Activated CD4-positive, alpha-beta T cell treated with anti-CD3 and anti-CD28 coated beads for 36 hours (primary cell): ENCODE measurements around the gene CHPF2. TPM values are rescaled to one million over a fixed set of nuclear protein-coding genes. Genes with fewer than 3 reads are reported as not detected.

ENCODE experiments used
- ATAC-seq: fragments of 200-7000 bp; cut with Tn5 transposase; one replicate; pipeline ENCODE4 v1.10.0; 2021; ENCODE audit warnings: mild to moderate bottlenecking, moderate library complexity
- CTCF ChIA-PET: fragments of 350-600 bp; sonication (Branson Sonifier 250); formaldehyde crosslinking; loops from one replicate; lab custom pipeline; 2021; ENCODE audit warnings: antibody characterized with exemption; lab: Charles Lee
- POLR2A ChIA-PET: fragments of 350-600 bp; sonication (Branson Sonifier 250); formaldehyde crosslinking; loops from one replicate; lab custom pipeline; 2021; ENCODE audit warnings: antibody characterized with exemption, inconsistent platforms; lab: Charles Lee
- DNase-seq: peaks from one replicate; pipeline ENCODE4 v3.0.0-alpha.2; 2020
- H3K27ac Mint-ChIP-seq: one replicate; pipeline ENCODE4 v1.8.0; 2021; ENCODE audit warnings: mixed read lengths
- H3K27me3 Mint-ChIP-seq: one replicate; pipeline ENCODE4 v1.8.0; 2021; ENCODE audit warnings: mixed read lengths
- H3K36me3 Mint-ChIP-seq: one replicate; pipeline ENCODE4 v1.8.0; 2021; ENCODE audit warnings: low read depth, mixed read lengths
- H3K4me1 Mint-ChIP-seq: one replicate; pipeline ENCODE4 v1.8.0; 2021; ENCODE audit warnings: mixed read lengths
- H3K4me3 Mint-ChIP-seq: one replicate; pipeline ENCODE4 v1.8.0; 2021; ENCODE audit warnings: mild to moderate bottlenecking, moderate library complexity, mixed read lengths
- H3K9me3 Mint-ChIP-seq: one replicate; pipeline ENCODE4 v1.8.0; 2021; ENCODE audit warnings: low read depth, mixed read lengths
- intact Hi-C, 2 experiments: fragments of 100-400 bp; cut with DNase I in 1 of 2; cut with micrococcal nuclease in 1 of 2; formaldehyde crosslinking; loops; one replicate each; pipeline versions ENCODE4 v1.14.2 to v1.15.1; 2022 to 2024; cut with DNase I, micrococcal nuclease
- total RNA-seq, 2 experiments: library from RNA; stranded (reverse); gene quantifications; one replicate each; pipeline ENCODE4 v1.2.3, GENCODE V29; 2021

CHPF2 gene
- total RNA-seq, 2 experiments from 2014 or later: 20.7 to 27.3 TPM

DNA sequence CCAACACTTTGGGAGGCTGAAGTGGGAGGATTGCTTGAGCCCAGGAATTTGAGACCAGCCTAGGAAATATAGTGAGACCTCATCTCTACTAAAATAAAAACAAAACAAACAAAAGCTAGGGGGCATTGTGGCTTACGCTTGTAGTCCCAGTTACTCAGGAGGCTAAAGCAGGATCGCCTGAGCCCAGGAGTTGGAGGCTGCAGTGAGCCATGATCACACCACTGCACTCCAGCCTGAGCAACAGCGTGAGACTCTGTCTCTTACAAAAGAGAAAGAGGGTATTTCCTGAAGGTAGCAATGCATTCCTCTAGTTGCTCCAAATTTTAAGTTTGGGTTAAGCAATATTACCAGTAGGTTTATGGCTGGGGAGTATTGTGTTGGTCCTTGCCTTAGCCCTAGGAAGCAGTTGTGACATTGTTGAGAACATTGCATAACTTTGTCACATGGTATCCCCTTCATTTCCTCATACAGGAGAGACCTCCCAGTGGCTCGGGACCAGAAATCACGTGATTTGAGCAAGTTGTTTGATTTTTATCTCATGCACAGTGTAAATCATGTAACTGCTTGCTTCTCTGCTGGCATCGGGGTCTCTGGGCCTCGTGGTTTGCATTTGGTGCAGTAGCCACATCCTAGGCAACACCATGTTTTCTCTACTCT, 39.5 kb downstream of the CHPF2 start:
- Mint-ChIP-seq H3K27ac (no peak overlapping the region), H3K36me3 (no peaks in the 10 kb centered on the region), H3K4me1 (peaks cover 14% of the 10 kb centered on the region), H3K27me3 (no peaks in the 10 kb centered on the region), H3K4me3 (no peak overlapping the region), H3K9me3 (no peaks in the 10 kb centered on the region)
- no peak for ATAC-seq
- ChIA-PET CTCF (interaction anchor here (1.0 kb wide), 1 partner anchor 26 kb away, joined by 3 read pairs; no protein-coding TSS in a partner anchor), POLR2A (interaction anchor here (0.8 kb wide), 1 partner anchor 70 kb away, joined by 4 read pairs; the partner anchor contains the start of gene NUB1)
- DNase-seq: no peak
- intact Hi-C loops: no loop called here

- CTCF ChIA-PET: interaction anchor here (1.0 kb wide), 1 partner anchor 26 kb away, joined by 3 read pairs; no protein-coding TSS in a partner anchor
- Mint-ChIP-seq H3K27me3 (no peaks in the 10 kb centered on the region), H3K27ac (no peak overlapping the region), H3K36me3 (no peaks in the 10 kb centered on the region), H3K4me3 (no peak overlapping the region), H3K9me3 (no peaks in the 10 kb centered on the region), H3K4me1 (peaks cover 18% of the 10 kb centered on the region)
- DNase-seq (no peak), ATAC-seq (no peak)
- POLR2A ChIA-PET: no interaction called here
- intact Hi-C loops: no loop called here
These were observed 40.1 kb downstream of the CHPF2 start for GRCh38 chr7:151272405-151272804.

DNA sequence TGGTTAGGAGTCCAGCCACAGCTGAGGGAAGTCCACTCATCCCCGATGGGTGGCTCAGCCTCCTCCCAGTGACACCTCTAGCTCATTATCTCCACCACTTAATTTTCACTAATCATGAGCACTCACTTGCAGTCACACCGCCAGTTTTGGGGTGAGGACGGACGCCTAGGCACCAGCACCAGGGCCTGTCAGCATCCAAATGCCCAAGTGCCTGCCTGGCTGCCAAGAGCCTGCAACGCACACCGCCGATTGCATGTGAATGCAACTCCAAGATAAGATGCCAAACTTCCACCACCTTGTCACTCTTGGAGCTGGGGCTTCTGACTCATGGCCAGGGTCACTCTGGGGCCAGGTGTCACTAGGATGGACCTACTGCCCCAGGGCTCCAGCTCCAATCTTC, 40.6 kb downstream of the CHPF2 start:
- Mint-ChIP-seq H3K9me3 (no peaks in the 10 kb centered on the region), H3K4me1 (peaks cover 20% of the 10 kb centered on the region), H3K27me3 (no peaks in the 10 kb centered on the region), H3K27ac (no peak overlapping the region), H3K36me3 (no peaks in the 10 kb centered on the region), H3K4me3 (no peak overlapping the region)
- ChIA-PET CTCF (interaction anchor here (0.7 to 1.0 kb wide), 2 partner anchors 27 to 70 kb away, joined by 3 read pairs; no protein-coding TSS in a partner anchor), POLR2A (no interaction called here)
- intact Hi-C loops: no loop called here
- ATAC-seq (no peak), DNase-seq (no peak)

GRCh38 chr7:151273651-151274390, 41.5 kb downstream of the CHPF2 start:
- DNase-seq: no peak
- Mint-ChIP-seq H3K9me3 (no peaks in the 10 kb centered on the region), H3K4me1 (peaks cover 20% of the 10 kb centered on the region), H3K36me3 (no peaks in the 10 kb centered on the region), H3K27ac (no peak overlapping the region), H3K27me3 (peaks cover 3% of the 10 kb centered on the region), H3K4me3 (no peak overlapping the region)
- ChIA-PET CTCF (interaction anchor here (1.5 kb wide), 1 partner anchor 23 kb away, joined by 4 read pairs; no protein-coding TSS in a partner anchor), POLR2A (interaction anchor here (0.6 kb wide), 1 partner anchor 15 kb away, joined by 3 read pairs; no protein-coding TSS in a partner anchor)
- intact Hi-C loops: no loop called here
- no peak for ATAC-seq

DNA sequence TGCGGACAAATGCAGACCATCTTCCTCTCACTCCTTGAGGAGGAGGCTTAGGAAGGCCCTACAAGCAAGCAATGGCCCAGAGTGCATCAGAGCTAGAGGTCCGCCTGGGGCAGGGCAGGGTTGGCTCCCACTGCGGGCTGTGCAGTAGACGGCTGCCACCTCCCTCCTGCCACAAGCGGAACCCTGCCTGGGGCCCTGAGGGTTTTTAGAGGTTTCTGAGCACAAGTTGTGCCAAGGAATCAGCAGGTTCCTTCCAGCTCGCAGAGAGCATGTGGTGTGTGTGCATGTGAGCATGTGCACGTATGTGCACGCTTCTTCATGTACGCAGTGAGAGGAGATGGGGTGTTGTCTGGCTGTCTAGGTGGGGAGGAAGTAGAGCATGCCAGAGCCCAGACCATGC, 42.1 kb downstream of the CHPF2 start:
- ATAC-seq (no peak), DNase-seq (no peak)
- CTCF ChIA-PET: interaction anchor here (0.7 to 1.5 kb wide), 2 partner anchors 23 to 40 kb away, joined by 3 to 4 read pairs; no protein-coding TSS in a partner anchor
- no peaks in the 10 kb centered on the region for H3K36me3 Mint-ChIP-seq
- intact Hi-C loops: no loop called here
- H3K4me3 Mint-ChIP-seq: no peak overlapping the region
- H3K9me3 Mint-ChIP-seq: no peaks in the 10 kb centered on the region
- H3K27me3 Mint-ChIP-seq: peaks cover 3% of the 10 kb centered on the region
- peaks cover 20% of the 10 kb centered on the region for H3K4me1 Mint-ChIP-seq
- H3K27ac Mint-ChIP-seq: peak overlapping the region; percentile 5
- POLR2A ChIA-PET: interaction anchor here (0.6 kb wide), 1 partner anchor 15 kb away, joined by 3 read pairs; no protein-coding TSS in a partner anchor

DNA sequence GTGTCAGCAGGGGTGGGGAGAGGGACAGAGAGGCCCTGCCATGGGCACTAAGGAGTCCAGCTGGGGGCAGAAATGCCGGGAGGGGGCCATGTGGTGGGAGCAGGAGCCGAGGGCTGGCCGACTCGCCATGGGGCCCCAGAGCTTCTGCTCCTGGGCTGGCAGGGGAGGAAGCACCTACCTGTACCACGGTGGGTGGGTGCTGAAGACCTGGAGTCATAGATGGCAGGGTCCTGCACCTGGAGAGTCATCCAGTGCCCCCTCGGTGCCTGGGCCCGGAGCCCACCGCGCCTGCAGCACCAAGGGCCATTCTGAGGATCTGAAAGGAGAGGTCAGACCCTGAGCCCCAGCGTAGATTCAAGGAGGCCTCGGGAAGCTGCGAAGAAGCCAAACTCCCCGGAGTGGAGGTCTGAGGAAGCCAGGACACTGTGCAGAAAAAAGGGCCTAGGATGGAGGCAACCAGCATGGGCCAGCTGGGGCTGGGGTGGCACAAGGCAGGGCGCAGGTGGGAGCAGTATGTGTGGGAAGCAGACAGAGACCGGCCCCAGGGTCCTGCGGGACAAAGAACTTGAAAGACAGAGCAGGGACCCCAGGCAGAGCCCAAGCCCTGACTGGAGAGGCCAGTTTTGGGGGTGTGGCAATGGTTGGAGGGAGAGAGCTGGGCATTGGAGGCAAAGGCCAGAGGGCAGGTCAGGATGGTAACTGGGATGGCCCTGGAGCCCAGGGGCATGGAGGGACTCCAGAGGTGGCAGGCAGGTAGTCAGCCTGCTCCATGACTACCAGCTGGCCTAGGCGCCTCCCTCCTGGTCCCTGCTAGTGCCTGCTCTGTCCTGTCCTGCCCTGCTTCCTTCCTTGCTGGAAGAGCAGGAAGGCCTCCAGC, 42.9 kb downstream of the CHPF2 start:
- ChIA-PET CTCF (interaction anchor here (0.7 to 1.5 kb wide), 3 partner anchors 22 to 396 kb away, joined by 3 to 4 read pairs (median 3); no protein-coding TSS in a partner anchor), POLR2A (no interaction called here)
- Mint-ChIP-seq H3K27me3 (peaks cover 3% of the 10 kb centered on the region), H3K27ac (no peak overlapping the region), H3K36me3 (no peaks in the 10 kb centered on the region), H3K9me3 (no peaks in the 10 kb centered on the region), H3K4me1 (peaks cover 20% of the 10 kb centered on the region), H3K4me3 (no peak overlapping the region)
- DNase-seq (no peak), ATAC-seq (no peak)
- intact Hi-C loops: no loop called here

GRCh38 chr7:151275813-151276577, 43.7 kb downstream of the CHPF2 start:
- no peak for ATAC-seq
- H3K9me3 Mint-ChIP-seq: no peaks in the 10 kb centered on the region
- intact Hi-C loops: no loop called here
- ChIA-PET CTCF (no interaction called here), POLR2A (no interaction called here)
- H3K27ac Mint-ChIP-seq: no peak overlapping the region
- H3K4me3 Mint-ChIP-seq: peak overlapping the region; percentile 29
- H3K36me3 Mint-ChIP-seq: no peaks in the 10 kb centered on the region
- peaks cover 4% of the 10 kb centered on the region for H3K27me3 Mint-ChIP-seq
- H3K4me1 Mint-ChIP-seq: peaks cover 20% of the 10 kb centered on the region
- DNase-seq: no peak

DNA sequence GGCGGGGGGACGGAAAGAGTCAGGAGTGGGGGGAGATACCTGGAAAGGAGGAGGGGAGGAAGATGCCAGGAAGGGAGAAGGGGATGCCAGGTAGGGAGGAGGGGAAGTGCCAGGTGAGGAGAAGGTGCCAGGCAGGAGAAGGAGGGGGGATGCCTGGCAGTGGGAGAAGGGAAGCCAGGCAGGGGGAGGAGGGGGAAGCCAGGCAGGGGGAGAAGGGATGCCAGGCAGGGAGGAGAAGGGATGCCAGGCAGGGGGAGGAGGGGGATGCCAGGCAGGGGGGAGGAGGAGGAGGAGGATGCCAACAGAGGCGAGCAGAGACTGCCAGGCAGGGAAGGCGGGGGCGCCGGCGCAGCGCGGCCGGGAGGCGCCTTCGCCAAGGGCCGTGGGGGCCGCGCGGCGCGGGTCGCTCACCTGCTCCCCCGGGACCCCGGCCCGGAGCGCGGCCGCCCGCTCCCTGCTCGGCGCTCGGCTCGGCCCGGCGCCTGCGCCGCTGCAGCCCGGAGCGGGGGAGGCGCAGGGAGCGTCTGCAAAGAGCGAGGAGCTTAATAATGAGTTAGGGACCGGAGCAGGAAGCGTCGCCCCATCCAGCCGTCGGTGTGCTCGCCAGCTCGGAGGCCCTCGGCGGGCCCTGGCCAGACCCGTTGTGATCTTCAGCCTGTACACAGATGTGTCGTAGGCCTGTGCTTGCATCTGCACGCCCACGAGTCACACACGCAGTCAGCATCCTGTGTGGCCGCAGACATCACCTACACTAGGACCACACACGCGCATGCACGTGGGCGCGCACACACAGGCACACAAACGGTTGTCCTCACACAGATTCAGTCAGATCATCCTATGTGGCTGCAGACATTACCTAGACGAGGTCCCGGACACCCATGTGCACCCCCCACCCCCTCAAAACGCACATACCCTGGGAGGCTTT, 44.6 kb downstream of the CHPF2 start:
- Mint-ChIP-seq H3K9me3 (no peaks in the 10 kb centered on the region), H3K4me1 (peaks cover 19% of the 10 kb centered on the region), H3K27me3 (peaks cover 5% of the 10 kb centered on the region), H3K27ac (peak overlapping the region; percentile 77), H3K36me3 (no peaks in the 10 kb centered on the region), H3K4me3 (peak overlapping the region; percentile 63)
- intact Hi-C loops: no loop called here
- peak; percentile 80 for DNase-seq
- CTCF ChIA-PET: interaction anchor here (0.5 to 1.6 kb wide), 10 partner anchors 9 to 955 kb away, joined by 3 to 8 read pairs (median 3); partner anchors contain the start of gene CHPF2
- peak; percentile 88 for ATAC-seq
- POLR2A ChIA-PET: interaction anchor here (1.0 kb wide), 1 partner anchor 15 kb away, joined by 10 read pairs; no protein-coding TSS in a partner anchor

DNA sequence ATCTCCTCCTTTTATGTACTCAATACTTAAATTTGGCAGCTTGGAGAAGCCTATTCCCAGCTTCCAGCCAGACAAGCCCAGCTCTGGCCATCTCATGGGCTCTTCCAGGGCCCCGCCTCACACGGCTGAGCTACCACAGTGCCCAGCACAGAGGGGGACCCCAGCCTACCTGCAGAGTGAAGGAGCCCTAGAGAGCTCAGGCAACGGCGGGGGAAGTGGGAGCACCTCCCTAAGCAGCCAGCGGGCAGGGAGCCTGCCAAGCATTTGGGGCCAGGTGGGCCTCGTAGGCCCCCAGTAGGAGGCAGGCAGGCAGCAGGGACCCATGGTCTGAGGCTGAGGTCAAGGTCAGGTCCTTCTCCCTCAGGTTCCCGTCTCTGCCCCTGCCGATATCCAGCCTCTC, 45.3 kb downstream of the CHPF2 start:
- intact Hi-C loops: no loop called here
- Mint-ChIP-seq H3K9me3 (no peaks in the 10 kb centered on the region), H3K4me1 (peaks cover 12% of the 10 kb centered on the region), H3K27ac (peak overlapping the region; percentile 77), H3K4me3 (peak overlapping the region; percentile 63), H3K36me3 (no peaks in the 10 kb centered on the region), H3K27me3 (peaks cover 8% of the 10 kb centered on the region)
- CTCF ChIA-PET: interaction anchor here (0.5 to 1.6 kb wide), 10 partner anchors 9 to 955 kb away, joined by 3 to 8 read pairs (median 3); partner anchors contain the start of gene CHPF2
- DNase-seq (no peak), ATAC-seq (no peak)
- POLR2A ChIA-PET: interaction anchor here (1.0 kb wide), 1 partner anchor 16 kb away, joined by 10 read pairs; no protein-coding TSS in a partner anchor
